ENCODE results near the gene IRAK3. TPM values are rescaled to one million over a fixed set of nuclear protein-coding genes. Genes with fewer than 3 reads are reported as not detected.

IRAK3 gene
- polyA plus RNA-seq, 1 donor from 2014 or later = 0.31 TPM

- H3K9me3 ChIP-seq (ENCODE audit: low read length) = peaks cover 5% of the 10 kb centered on the region
- no peak overlapping the region for H2AFZ ChIP-seq (ENCODE audit: low read depth, low read length)
- TF ChIP-seq EZH2 (IDR thresholded peaks at IDR 0.05; ENCODE audit: borderline replicate concordance, insufficient read depth, low read length, poor library complexity, severe bottlenecking) (no peak), REST (IDR thresholded peaks at IDR 0.05; ENCODE audit: borderline replicate concordance) (no peak), POLR2AphosphoS5 (IDR thresholded peaks at IDR 0.05) (no peak), CTCF (IDR thresholded peaks at IDR 0.05; ENCODE audit: poor library complexity, severe bottlenecking) (no peak), RAD21 (conservative IDR thresholded peaks at IDR 0.05) (no peak), MXI1 (conservative IDR thresholded peaks at IDR 0.05; ENCODE audit: poor library complexity, severe bottlenecking) (no peak), TAF1 (IDR thresholded peaks at IDR 0.05; ENCODE audit: low read depth) (no peak), EP300 (conservative IDR thresholded peaks at IDR 0.05; ENCODE audit: poor library complexity, severe bottlenecking) (no peak), SMC3 (conservative IDR thresholded peaks at IDR 0.05; ENCODE audit: poor library complexity) (no peak)
- no peak overlapping the region for H3K27ac ChIP-seq (ENCODE audit: low read length)
- H3K9ac ChIP-seq (ENCODE audit: low read length) = no peak overlapping the region
- no peaks in the 10 kb centered on the region for H3K79me2 ChIP-seq (replicated peaks; ENCODE audit: insufficient read depth, low read length)
- H3K27me3 ChIP-seq (ENCODE audit: insufficient read depth, low read depth, low read length) = no peaks in the 10 kb centered on the region
- H3F3A ChIP-seq (ENCODE audit: insufficient read depth, low read length, poor library complexity, severe bottlenecking) = no peaks in the 10 kb centered on the region
- H4K20me1 ChIP-seq (ENCODE audit: insufficient read depth) = no peaks in the 10 kb centered on the region
- H3K9me2 ChIP-seq (ENCODE audit: insufficient read depth, low read length) = no peaks in the 10 kb centered on the region
- H3K4me2 ChIP-seq (ENCODE audit: low read length) = no peak overlapping the region
- no peak overlapping the region for H3K4me3 ChIP-seq (ENCODE audit: low read length)
- H3K36me3 ChIP-seq (ENCODE audit: insufficient read depth, low read length) = no peaks in the 10 kb centered on the region
Measured at GRCh38 chr12:66165141-66165540, 23.9 kb upstream of the IRAK3 start.

- no peaks in the 10 kb centered on the region for H3K36me3 ChIP-seq (ENCODE audit: insufficient read depth, low read length)
- H3K27ac ChIP-seq (ENCODE audit: low read length) = no peak overlapping the region
- H3K79me2 ChIP-seq (replicated peaks; ENCODE audit: insufficient read depth, low read length) = no peaks in the 10 kb centered on the region
- no peaks in the 10 kb centered on the region for H4K20me1 ChIP-seq (ENCODE audit: insufficient read depth)
- H3K9ac ChIP-seq (ENCODE audit: low read length) = no peak overlapping the region
- no peak overlapping the region for H3K4me2 ChIP-seq (ENCODE audit: low read length)
- no peak overlapping the region for H2AFZ ChIP-seq (ENCODE audit: low read depth, low read length)
- H3F3A ChIP-seq (ENCODE audit: insufficient read depth, low read length, poor library complexity, severe bottlenecking) = no peaks in the 10 kb centered on the region
- H3K9me3 ChIP-seq (ENCODE audit: low read length) = peaks cover 5% of the 10 kb centered on the region
- no peaks in the 10 kb centered on the region for H3K9me2 ChIP-seq (ENCODE audit: insufficient read depth, low read length)
- TF ChIP-seq EZH2 (IDR thresholded peaks at IDR 0.05; ENCODE audit: borderline replicate concordance, insufficient read depth, low read length, poor library complexity, severe bottlenecking) (no peak), RAD21 (conservative IDR thresholded peaks at IDR 0.05) (no peak), MXI1 (conservative IDR thresholded peaks at IDR 0.05; ENCODE audit: poor library complexity, severe bottlenecking) (no peak), EP300 (conservative IDR thresholded peaks at IDR 0.05; ENCODE audit: poor library complexity, severe bottlenecking) (no peak), REST (IDR thresholded peaks at IDR 0.05; ENCODE audit: borderline replicate concordance) (no peak), POLR2AphosphoS5 (IDR thresholded peaks at IDR 0.05) (no peak), SMC3 (conservative IDR thresholded peaks at IDR 0.05; ENCODE audit: poor library complexity) (no peak), CTCF (IDR thresholded peaks at IDR 0.05; ENCODE audit: poor library complexity, severe bottlenecking) (no peak), TAF1 (IDR thresholded peaks at IDR 0.05; ENCODE audit: low read depth) (no peak)
- H3K27me3 ChIP-seq (ENCODE audit: insufficient read depth, low read depth, low read length) = no peaks in the 10 kb centered on the region
- H3K4me3 ChIP-seq (ENCODE audit: low read length) = no peak overlapping the region
Measured at GRCh38 chr12:66166561-66166960, 22.5 kb upstream of the IRAK3 start.
